Progenitor cell of endocrine pancreas (in vitro differentiated cells): ENCODE results near the gene CCDC106. TPM values are rescaled to one million over a fixed set of nuclear protein-coding genes. Genes with fewer than 3 reads are reported as not detected.

Source experiments
- DNase-seq: peaks from one replicate; pipeline ENCODE4 v3.0.0; 2021; ENCODE audit warnings: low spot score; ENCODE audit not compliant: unreplicated experiment
- H3K27ac Mint-ChIP-seq: 2 replicates; pipeline ENCODE4 v1.8.0; 2021; ENCODE audit warnings: mild to moderate bottlenecking, moderate library complexity, mixed read lengths
- H3K27me3 Mint-ChIP-seq: 2 replicates; pipeline ENCODE4 v1.8.0; 2021; ENCODE audit warnings: mixed read lengths
- H3K36me3 Mint-ChIP-seq: 2 replicates; pipeline ENCODE4 v1.8.0; 2022; ENCODE audit warnings: mixed read lengths; ENCODE audit not compliant: insufficient read depth
- H3K4me1 Mint-ChIP-seq: 2 replicates; pipeline ENCODE4 v1.8.0; 2021; ENCODE audit warnings: low read depth, mixed read lengths
- H3K4me3 Mint-ChIP-seq: 2 replicates; pipeline ENCODE4 v1.8.0; 2021; ENCODE audit warnings: low read depth, mild to moderate bottlenecking, moderate library complexity, mixed read lengths
- H3K9me3 Mint-ChIP-seq: 2 replicates; pipeline ENCODE4 v1.8.0; 2021; ENCODE audit warnings: low read depth, mixed read lengths
- total RNA-seq: library from RNA; stranded (reverse); gene quantifications from 2 replicates; pipeline ENCODE4 v1.2.1, GENCODE V29; 2021
- TF ChIP-seq, protein P1 (sequence below): fragments of 200-600 bp; sonication (generic); IDR thresholded peaks from one replicate; pipeline ENCODE4 v1.5.0; 2021; ENCODE audit warnings: antibody characterized with exemption, mild to moderate bottlenecking; ENCODE audit not compliant: unreplicated experiment

CCDC106 gene
- total RNA-seq, 1 donor from 2014 or later = 23.9 TPM

DNA sequence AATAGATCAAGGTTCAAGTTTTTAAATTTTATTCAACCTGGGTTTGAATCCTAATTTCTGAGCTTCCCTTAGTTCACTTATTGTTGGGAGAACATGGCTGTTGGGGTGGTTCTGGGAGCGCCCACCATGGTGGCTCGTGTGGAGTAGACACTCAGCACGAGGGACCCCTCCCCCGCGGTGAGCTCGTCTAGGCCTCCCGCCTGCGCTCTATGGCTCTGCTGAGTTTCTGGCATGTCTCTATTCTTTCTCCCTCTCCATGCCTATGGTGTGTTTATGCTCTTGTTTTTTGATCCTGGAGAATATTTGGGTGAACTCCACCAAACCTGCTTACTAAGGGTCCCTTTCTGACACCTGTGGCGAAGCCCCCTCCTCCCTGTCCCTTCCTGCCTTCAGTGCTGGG is 25.5 kb downstream of the CCDC106 start:
- DNase-seq = no peak
- Mint-ChIP-seq H3K4me1 (peaks cover 27% of the 10 kb centered on the region), H3K9me3 (no peaks in the 10 kb centered on the region), H3K27ac (peak overlapping the region; percentile 96), H3K4me3 (peak overlapping the region; percentile 60), H3K36me3 (peaks cover 12% of the 10 kb centered on the region), H3K27me3 (no peaks in the 10 kb centered on the region)
- TF ChIP-seq, protein P1, sequence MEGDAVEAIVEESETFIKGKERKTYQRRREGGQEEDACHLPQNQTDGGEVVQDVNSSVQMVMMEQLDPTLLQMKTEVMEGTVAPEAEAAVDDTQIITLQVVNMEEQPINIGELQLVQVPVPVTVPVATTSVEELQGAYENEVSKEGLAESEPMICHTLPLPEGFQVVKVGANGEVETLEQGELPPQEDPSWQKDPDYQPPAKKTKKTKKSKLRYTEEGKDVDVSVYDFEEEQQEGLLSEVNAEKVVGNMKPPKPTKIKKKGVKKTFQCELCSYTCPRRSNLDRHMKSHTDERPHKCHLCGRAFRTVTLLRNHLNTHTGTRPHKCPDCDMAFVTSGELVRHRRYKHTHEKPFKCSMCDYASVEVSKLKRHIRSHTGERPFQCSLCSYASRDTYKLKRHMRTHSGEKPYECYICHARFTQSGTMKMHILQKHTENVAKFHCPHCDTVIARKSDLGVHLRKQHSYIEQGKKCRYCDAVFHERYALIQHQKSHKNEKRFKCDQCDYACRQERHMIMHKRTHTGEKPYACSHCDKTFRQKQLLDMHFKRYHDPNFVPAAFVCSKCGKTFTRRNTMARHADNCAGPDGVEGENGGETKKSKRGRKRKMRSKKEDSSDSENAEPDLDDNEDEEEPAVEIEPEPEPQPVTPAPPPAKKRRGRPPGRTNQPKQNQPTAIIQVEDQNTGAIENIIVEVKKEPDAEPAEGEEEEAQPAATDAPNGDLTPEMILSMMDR = no peak

DNA sequence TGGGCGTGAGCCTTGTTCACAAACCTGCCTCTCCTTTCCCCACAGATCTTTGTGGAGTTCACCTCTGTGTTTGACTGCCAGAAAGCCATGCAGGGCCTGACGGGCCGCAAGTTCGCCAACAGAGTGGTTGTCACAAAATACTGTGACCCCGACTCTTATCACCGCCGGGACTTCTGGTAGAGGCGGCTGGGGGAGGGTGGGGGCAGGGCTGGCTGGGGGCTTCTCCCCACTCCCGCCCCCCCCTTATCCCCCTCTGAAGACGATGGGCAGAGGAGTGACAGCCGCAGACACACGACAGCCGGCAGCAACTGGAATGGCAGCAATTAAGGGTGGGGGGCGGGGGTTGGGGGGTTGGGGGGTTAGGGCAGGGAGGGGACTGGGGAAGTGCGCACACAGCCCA is 25.9 kb downstream of the CCDC106 start:
- Mint-ChIP-seq H3K9me3 (no peaks in the 10 kb centered on the region), H3K36me3 (peaks cover 13% of the 10 kb centered on the region), H3K27ac (peak overlapping the region; percentile 96), H3K4me1 (peaks cover 27% of the 10 kb centered on the region), H3K4me3 (peak overlapping the region; percentile 60), H3K27me3 (no peaks in the 10 kb centered on the region)
- TF ChIP-seq, protein P1 = no peak
- DNase-seq = no peak

DNA sequence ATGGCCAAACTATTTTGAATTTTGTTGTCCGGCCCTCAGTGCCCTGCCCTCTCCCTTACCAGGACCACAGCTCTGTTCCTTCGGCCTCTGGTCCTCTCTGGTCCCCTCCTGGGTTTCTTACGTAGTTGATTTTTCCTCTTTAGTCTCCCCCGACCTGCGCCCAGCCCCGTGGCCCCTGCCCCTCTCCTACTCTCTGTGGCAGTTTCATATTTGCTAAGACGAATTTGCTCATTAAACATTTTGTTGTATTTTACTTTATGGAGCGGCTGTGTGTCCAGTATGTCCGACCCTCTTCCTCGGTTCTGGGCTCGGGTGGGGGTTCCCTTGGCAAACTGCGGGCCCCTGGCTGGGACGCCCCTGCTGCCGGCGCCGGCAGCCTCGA is 26.4 kb downstream of the CCDC106 start:
- Mint-ChIP-seq H3K27ac (peak overlapping the region; percentile 91), H3K36me3 (peaks cover 13% of the 10 kb centered on the region), H3K9me3 (no peaks in the 10 kb centered on the region), H3K4me1 (peaks cover 27% of the 10 kb centered on the region), H3K4me3 (peak overlapping the region; percentile 66), H3K27me3 (no peaks in the 10 kb centered on the region)
- no peak for DNase-seq
- TF ChIP-seq, protein P1 = no peak

DNA sequence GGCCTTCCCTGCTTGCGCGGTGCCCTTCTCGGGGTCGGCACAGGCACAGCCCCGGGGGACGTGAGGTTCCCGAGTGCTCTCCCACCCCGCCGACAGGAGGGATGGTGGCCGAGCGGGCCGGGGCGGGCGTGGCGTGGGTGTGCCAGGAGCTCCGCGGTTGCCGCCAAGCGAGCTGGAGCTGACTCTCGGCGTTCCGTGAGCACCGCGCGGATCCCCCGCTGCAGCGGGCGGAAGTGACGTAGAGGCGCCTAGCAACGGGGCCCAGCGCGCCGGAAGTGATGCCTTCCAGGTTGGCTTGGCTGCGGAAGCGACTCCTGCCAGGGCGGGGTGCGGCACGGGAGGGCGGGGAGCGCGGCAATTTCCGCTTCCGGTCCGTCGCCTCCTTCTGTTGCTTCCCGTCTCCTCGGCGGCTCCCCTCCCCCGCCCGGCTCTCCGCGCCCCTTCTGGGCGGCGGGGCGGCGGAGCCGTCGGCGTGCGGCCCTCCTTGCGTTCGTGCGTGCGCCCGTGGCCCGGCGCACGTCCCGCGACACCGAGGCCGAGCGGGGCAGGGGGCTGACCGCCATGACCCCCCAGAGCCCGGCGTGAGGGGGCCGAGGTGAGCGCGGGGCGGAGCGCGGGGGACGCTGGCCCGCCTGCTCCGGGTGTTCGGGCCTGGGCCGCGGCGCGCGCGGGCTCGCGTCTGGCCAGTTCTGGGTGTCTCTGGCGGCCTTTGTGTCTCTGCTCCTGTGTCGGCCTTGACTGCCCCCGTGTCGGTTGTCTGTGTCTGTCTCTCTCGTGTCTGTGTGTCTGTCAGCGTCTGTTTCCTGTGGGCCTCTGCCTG is 27.0 kb downstream of the CCDC106 start, which contains the start of gene EPN1:
Gene EPN1 (plus strand): TSS at position 386 of the 820 bp plus-strand sequence. CDS start 3,402 bp downstream, outside the sequence.
- Mint-ChIP-seq H3K36me3 (peaks cover 16% of the 10 kb centered on the region), H3K27ac (peak within 1 kb of the TSS; percentile 94), H3K4me1 (peaks cover 27% of the 10 kb centered on the region), H3K27me3 (no peaks in the 10 kb centered on the region), H3K9me3 (no peaks in the 10 kb centered on the region), H3K4me3 (peak within 1 kb of the TSS; percentile 95)
- DNase-seq = peak; percentile 93
- TF ChIP-seq, protein P1 = no peak

DNA sequence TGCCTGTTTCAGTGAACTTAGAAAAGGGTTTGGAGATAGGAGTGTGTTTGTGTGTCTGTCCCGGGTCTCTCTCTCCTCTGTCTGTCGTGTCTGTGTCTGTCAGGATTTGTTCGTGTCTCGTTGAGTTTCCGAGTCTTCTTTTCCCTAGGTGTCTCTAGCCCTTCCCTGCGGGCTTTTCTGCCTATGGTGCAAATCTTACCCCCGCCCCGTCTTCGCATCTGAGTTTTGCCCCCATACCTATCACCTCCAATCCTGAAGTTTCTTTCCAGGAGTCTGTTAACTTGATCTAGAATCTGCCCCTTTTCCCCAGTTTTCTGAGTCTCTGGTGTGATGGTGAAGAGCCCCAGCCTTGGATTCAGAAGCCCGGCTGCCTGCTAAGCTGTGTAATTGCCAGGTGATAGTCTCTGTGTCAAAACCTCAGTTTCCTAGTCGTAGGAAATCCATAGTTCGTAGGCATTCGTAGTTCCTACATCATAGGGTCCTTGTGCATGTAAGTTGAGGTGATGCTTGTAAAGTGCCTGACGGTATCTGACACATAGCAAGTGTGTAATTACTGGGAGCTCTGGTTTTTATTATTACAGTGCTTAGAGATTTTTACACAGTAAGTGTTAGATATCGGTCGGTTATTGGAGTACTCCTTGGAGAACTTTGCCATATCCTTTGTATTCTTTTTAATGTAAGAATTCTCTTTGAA is 27.8 kb downstream of the CCDC106 start:
- no peak for DNase-seq
- Mint-ChIP-seq H3K36me3 (peaks cover 14% of the 10 kb centered on the region), H3K4me1 (peaks cover 27% of the 10 kb centered on the region), H3K9me3 (no peaks in the 10 kb centered on the region), H3K27ac (peak overlapping the region; percentile 94), H3K27me3 (no peaks in the 10 kb centered on the region), H3K4me3 (peak overlapping the region; percentile 95)
- TF ChIP-seq, protein P1 = no peak
